GM12873 (cell line): Measurements from ENCODE around the gene TTC28.

Experiments used
- CTCF ChIP-seq: IDR thresholded peaks from 2 replicates; pipeline ENCODE4 v1.5.1; 2012; ENCODE audit warnings: low read depth, mild to moderate bottlenecking, moderate library complexity, low read length, control low read depth; ENCODE audit not compliant: insufficient read depth; ENCODE audit errors: missing control alignments

Gene TTC28

DNA sequence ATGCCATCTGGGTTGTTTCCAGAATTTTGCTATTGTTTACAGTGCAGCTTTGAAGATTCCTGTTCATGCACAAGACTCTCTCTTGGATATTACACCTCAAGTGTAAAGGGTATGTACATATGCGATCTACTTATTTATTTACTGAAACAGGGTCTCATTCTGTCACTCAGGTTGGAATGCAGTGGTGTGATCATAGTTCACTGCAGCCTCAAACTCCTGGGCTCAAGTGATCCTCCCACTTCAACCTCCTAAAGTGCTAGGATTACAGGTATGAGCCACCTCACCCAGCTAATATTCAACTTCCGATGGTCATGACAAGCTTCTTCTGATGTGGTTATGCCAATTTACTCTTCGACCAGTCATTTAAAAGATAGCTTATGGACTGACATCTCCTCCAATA lies 602.5 kb downstream of the TTC28 start:
- TF ChIP-seq CTCF, result no peak

DNA sequence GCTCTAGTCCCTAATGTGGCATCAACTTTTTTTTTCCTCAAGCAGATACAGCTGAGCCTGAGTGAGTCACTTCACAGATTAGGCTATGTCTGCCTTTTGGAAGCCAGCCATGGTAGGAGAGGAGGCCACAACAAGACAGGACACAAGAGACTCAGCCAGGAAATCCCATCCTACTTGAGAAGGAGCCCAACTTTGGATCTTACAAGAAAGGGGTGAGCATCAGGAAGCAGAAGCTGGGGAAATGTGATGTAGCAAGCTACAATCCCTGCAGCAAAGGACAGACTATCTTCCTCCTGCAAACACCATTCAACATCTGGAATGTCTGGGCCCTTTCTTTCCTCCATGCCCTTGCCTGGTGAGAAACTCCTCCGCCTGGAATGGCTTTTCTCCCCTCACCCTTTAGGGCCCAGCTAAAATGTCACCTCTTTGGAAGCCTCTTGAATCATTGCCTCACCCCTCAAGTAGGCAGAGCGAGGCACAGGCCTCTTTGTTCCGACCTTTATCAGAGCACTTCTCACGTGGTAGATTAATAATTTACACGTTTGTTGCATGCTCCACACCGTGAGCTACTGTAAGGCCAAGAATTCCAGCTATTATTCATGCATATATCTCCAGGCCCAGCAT lies 604.2 kb downstream of the TTC28 start:
- no peak for TF ChIP-seq CTCF

DNA sequence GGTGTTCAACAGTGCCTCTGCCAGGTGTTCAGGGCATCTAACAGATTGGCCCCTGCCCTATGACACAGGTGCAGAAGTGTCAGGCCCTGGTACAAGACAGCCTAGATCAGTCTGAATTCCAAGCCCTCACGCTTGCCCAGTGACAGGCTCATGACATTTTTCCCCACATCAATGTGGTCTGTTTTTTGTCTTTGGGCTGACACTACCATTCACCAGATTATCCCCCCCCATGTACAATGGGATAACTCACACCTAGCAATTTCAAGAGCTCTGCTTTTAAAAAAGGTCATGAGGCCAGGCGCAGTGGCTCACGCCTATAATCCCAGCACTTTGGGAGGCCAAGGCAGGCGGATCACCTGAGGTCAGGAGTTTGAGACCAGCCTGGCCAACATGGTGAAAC lies 605.1 kb downstream of the TTC28 start:
- no peak for TF ChIP-seq CTCF

DNA sequence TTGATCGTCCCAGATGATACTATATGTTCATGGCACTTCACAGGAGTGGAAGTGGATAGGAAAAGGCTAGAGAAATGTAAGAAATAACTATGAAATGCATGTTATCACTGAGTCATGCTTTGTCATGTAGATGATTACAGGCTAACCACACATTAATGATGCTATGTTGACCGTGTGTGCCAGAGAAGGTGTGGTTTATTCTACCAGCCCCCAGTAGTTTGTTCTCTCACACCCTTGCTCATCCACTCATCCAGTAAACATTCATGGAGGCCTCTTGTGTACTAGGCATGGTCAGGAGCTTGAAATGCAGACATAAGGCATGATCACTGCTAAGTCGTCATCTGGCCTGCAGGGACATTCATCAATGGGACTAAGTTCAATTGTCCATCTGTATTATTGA lies 607.6 kb downstream of the TTC28 start:
- no peak for TF ChIP-seq CTCF

DNA sequence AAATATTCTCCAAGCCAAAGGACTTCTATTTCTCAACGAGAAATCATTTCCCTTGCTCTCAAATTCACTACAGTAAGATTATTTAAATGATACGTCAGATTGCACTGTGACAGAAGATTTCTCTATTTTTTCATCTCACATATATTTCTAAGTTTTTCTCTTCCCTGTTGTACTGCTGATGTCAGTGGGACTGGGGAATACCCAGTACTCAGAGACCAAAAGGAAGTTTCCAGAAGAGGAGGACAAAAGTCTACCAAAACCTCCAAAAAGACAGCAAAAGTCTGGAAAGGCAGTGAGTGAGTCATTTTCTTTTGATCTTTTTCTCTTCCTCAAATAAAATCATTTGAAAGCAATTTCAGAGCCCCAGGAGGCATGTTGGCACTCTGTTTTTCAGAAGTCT lies 610.8 kb downstream of the TTC28 start:
- no peak for TF ChIP-seq CTCF

DNA sequence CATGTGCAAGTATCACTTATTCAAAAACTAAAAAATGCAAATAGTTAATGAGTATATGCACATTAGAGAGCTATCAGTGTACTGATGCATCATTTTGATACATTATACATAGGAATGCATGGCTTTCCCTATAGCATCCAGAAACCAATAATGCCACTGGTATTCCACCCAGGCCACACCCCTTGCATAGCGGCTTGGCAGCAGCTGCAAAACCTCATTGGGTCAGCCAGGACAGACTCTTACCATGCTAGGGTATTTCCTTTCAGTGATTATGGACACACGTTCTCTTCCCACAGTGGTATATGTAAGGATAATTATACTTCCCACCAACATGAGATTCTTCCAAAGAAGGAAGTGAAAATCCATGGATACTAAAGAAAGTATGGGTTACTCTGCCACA lies 614.7 kb downstream of the TTC28 start:
- no peak for TF ChIP-seq CTCF

DNA sequence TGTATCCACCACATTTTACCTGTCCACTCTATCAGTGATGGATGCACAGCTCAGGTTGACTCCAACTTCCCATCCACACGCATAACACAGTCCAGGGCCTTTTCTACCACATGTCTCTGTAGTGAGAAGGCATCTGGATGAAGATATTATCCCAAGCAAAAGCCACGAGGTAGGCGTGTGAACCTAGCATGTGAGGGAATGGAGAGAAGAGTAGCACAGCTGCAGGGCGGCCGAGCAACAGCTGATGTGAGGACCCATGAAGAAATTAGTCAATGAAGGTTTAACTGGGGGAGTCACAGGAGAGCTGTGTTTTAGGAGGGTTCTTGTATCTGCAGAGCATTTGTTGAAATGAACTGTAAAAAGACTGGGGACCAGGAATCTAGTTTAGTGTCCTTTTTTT lies 616.0 kb downstream of the TTC28 start:
- no peak for TF ChIP-seq CTCF
